Fibroblast of pulmonary artery (primary cell): ENCODE results near the gene FAM110C.
"Not testable (repeated sequence)": the region's sequence is repeated elsewhere in the genome, so short reads cannot be mapped to it uniquely, and the experiment has no call there.

ENCODE experiments used
- DNase-seq: peaks from one replicate; pipeline ENCODE4 v3.0.0-alpha.2; 2010; ENCODE audit warnings: low read depth
- H3K4me3 ChIP-seq: replicated peaks from 2 replicates; pipeline ENCODE4 v1.5.1; 2011; ENCODE audit warnings: low read depth, mild to moderate bottlenecking, control low read depth, low read length, moderate library complexity
- CTCF ChIP-seq: IDR thresholded peaks from 2 replicates; pipeline ENCODE4 v1.5.1; 2011; ENCODE audit warnings: mild to moderate bottlenecking, control low read depth, low read length, inconsistent platforms; ENCODE audit errors: missing control alignments

Gene FAM110C

DNA sequence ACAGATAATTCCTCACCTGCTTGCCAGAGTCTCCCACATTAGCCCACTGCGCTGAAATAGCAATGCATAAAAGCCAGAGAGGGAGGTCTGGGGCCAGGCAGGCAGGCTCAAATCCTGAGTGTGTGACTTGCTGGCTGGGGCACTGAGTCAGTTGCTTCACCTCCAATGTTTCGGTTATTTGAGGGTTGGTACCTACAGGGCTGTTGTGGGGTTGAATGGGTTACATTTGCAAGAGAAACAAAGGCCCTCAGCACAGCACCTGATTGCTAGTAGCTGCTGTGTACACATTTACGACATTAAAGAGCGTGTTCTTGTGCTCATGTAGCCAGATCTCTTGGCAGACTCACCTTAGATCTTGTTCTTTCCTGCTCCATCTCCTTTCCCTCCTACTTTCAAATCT is 34.1 kb upstream of the FAM110C start:
- H3K4me3 ChIP-seq: no peak overlapping the region
- DNase-seq: no peak
- TF ChIP-seq CTCF: no peak

DNA sequence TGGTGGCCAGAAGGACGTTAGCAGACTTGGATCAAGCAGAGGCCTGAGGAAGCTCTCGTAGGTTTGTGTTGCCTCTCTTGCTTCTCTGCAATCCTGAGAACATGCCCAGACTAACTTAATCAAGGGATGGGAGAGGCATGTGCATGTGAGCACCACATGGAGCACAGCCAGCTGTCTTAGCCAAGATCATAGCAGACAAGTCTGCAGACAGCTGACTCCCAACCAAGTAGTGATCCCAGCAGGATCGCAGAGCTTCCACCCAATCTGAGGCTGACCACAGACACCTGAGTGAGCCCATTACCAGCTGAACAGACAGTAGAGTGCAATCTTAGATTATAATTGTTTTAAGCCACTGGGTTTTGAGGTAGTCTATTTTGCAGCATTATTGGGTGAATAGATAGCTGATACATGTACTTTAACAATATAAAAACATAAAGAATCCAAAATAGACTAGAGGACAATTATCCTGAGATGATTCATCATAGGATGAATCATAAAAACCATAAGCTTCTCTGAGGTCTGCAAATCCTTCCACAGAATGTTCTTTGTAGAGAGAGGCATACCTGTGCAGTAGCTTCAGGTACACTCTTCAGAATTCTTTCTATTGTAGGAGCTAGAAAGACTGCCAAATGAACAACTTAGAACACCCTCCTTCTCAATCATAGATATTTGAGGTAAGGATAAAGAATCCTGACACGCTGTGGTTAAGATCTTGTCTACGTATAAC is 25.2 kb upstream of the FAM110C start:
- DNase-seq: no peak
- no peak overlapping the region for H3K4me3 ChIP-seq
- no peak for TF ChIP-seq CTCF

DNA sequence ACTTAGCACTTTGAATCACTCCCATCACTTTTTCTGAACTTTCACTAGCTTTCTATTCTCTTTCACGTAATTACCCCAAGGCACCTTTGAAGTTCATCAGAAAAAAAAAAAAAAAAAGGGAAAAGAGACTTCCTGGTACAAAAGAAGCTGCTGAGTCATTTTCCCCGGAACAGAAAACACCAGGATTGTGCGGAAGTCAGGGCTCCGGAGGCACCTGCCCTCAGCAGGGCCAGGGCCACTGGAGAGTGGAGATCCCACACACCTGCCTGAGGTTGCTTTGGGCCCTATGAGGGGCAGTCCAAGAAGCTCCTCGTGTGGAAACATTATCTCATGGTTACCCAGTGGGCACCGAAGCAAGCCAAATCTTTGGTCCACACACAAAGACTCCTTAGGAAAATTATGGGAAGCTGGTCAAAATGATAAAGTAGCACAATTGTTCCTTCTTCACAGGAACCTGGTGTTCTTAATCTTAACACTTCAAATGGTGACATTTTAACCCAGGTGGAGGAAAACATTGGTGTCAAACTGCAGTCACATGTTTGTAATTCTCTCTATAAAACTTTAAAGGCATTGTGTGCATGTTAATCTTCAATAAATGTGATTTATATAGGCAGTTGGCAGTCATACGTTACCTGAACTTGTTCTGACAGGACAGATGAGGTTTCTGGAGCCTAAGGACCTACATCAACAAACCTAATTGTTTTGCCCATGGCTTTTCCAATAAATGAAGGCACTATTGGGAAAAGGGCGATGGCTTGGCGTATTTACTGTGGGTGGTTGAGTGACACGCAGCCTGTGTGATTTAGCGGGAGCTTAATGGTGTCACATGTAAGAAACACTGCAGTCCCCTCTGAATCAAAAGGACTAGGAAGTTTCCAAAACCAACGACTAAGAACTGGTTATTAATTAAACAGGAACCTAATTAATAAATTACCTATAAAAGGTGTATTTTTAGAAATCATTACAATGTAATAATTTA is 23.4 kb upstream of the FAM110C start:
- no peak for TF ChIP-seq CTCF
- H3K4me3 ChIP-seq: no peak overlapping the region
- DNase-seq: no peak

DNA sequence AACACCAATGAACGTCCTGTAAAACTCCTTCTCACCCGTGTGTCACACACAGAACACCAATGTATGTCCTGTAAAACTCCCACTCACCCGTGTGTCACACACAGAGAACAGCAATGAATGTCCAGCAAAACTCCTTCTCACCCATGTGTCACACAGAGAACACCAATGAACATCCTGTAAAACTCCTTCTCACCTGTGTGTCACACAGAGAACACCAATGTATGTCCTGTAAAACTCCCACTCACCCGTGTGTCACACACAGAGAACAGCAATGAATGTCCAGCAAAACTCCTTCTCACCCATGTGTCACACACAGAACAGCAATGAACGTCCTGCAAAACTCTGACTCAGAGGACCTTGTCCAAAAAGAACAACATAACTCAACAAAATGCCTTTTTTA is 22.3 kb upstream of the FAM110C start:
- not testable (repeated sequence) for DNase-seq, H3K4me3 ChIP-seq

DNA sequence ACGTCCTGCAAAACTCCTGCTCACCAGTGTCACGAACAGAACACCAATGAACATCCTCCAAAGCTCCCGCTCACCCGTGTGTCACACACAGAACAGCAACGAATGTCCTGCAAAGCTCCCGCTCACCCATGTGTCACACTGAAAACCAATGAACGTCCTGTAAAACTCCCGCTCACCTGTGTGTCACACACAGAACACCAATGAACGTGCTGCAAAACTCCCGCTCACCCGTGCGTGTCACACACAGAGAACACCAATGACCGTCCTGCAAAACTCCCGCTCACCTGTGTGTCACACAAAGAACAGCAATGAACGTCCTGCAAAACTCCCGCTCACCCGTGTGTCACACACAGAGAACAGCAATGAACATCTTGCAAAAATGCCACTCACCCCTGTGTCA is 20.5 kb upstream of the FAM110C start:
- no peak for TF ChIP-seq CTCF
- H3K4me3 ChIP-seq: no peak overlapping the region
- DNase-seq: no peak

DNA sequence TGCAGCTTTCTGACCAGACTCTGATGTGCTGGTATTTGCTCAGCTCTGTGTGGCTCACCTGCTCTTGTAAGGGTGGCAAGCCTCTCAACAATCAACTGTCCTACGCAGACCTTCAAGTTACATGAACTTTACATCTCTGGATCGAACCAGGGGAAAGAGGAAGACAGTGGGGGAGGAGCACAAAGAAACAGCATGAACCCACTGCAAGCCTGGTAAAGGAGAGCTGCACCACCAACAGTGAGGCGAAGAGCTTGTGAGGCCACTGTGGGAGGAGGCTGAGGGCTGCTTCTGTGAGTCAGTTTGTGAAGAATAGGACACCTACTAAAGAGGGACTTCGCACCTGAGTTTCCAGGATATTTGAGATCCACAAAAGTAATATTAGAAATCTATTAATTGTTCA is 18.8 kb upstream of the FAM110C start:
- TF ChIP-seq CTCF: no peak
- no peak overlapping the region for H3K4me3 ChIP-seq
- DNase-seq: no peak

- no peak for DNase-seq
- H3K4me3 ChIP-seq: no peak overlapping the region
- no peak for TF ChIP-seq CTCF
Measured at GRCh38 chr2:55587-56448, 9.5 kb upstream of the FAM110C start.
